Measurements from ENCODE around the gene COL21A1. TPM values are rescaled to one million over a fixed set of nuclear protein-coding genes. Genes with fewer than 3 reads are reported as not detected.

The COL21A1 gene
- total RNA-seq, 6 experiments from 2014 or later, result not detected

- H3K27me3 Mint-ChIP-seq (ENCODE audit: insufficient read depth), result peaks cover 2% of the 10 kb centered on the region; the same call in 1 of the 2 replicates
- no peak overlapping the region for H3K4me3 Mint-ChIP-seq
- no peak for DNase-seq
- TF ChIP-seq CTCF (IDR thresholded peaks at IDR 0.05), result no peak
- H3K36me3 Mint-ChIP-seq (ENCODE audit: low read depth), result no peaks in the 10 kb centered on the region
- no peaks in the 10 kb centered on the region for H3K9me3 Mint-ChIP-seq
- peaks cover 14% of the 10 kb centered on the region for H3K4me1 Mint-ChIP-seq (ENCODE audit: low read depth)
- H3K27ac Mint-ChIP-seq, result no peak overlapping the region
These were observed 141.1 kb downstream of the COL21A1 start for GRCh38 chr6:56106231-56106630.

GRCh38 chr6:56104591-56104990, 142.8 kb downstream of the COL21A1 start:
- no peak overlapping the region for H3K4me3 Mint-ChIP-seq
- DNase-seq, result no peak
- H3K4me1 Mint-ChIP-seq (ENCODE audit: low read depth), result peaks cover 26% of the 10 kb centered on the region
- H3K27ac Mint-ChIP-seq, result no peak overlapping the region
- H3K9me3 Mint-ChIP-seq, result no peaks in the 10 kb centered on the region
- no peak for TF ChIP-seq CTCF (IDR thresholded peaks at IDR 0.05)
- peaks cover 2% of the 10 kb centered on the region for H3K27me3 Mint-ChIP-seq (ENCODE audit: insufficient read depth)
- H3K36me3 Mint-ChIP-seq (ENCODE audit: low read depth), result no peaks in the 10 kb centered on the region

GRCh38 chr6:56102216-56102615, 145.2 kb downstream of the COL21A1 start:
- DNase-seq, result no peak
- peaks cover 26% of the 10 kb centered on the region for H3K4me1 Mint-ChIP-seq (ENCODE audit: low read depth)

GRCh38 chr6:56101141-56101553, 146.2 kb downstream of the COL21A1 start:
- H3K9me3 Mint-ChIP-seq, result no peaks in the 10 kb centered on the region
- no peaks in the 10 kb centered on the region for H3K36me3 Mint-ChIP-seq (ENCODE audit: low read depth)
- peaks cover 2% of the 10 kb centered on the region for H3K27me3 Mint-ChIP-seq (ENCODE audit: insufficient read depth)
- no peak overlapping the region for H3K4me3 Mint-ChIP-seq
- no peak for TF ChIP-seq CTCF (IDR thresholded peaks at IDR 0.05)
- DNase-seq, result peak; percentile 93
- H3K27ac Mint-ChIP-seq, result peak overlapping the region; percentile 46
- H3K4me1 Mint-ChIP-seq (ENCODE audit: low read depth), result peaks cover 26% of the 10 kb centered on the region

More at GRCh38 chr6:56102216-56102615, 145.2 kb downstream of the COL21A1 start:
- Mint-ChIP-seq H3K27me3 (ENCODE audit: insufficient read depth) (peaks cover 2% of the 10 kb centered on the region), H3K36me3 (ENCODE audit: low read depth) (no peaks in the 10 kb centered on the region), H3K9me3 (no peaks in the 10 kb centered on the region), H3K27ac (no peak overlapping the region), H3K4me3 (no peak overlapping the region)
- no peak for TF ChIP-seq CTCF (IDR thresholded peaks at IDR 0.05)

- Mint-ChIP-seq H3K27me3 (ENCODE audit: insufficient read depth) (peaks cover 3% of the 10 kb centered on the region), H3K4me3 (no peak overlapping the region), H3K9me3 (no peaks in the 10 kb centered on the region), H3K4me1 (ENCODE audit: low read depth) (peaks cover 20% of the 10 kb centered on the region), H3K27ac (no peak overlapping the region), H3K36me3 (ENCODE audit: low read depth) (no peaks in the 10 kb centered on the region)
- no peak for DNase-seq
- no peak for TF ChIP-seq CTCF (IDR thresholded peaks at IDR 0.05)
These were observed 150.3 kb downstream of the COL21A1 start for GRCh38 chr6:56096946-56097621.
